Spleen (tissue), 11 donors: ENCODE results near the gene TTC7B. TPM values are rescaled to one million over a fixed set of nuclear protein-coding genes. Genes with fewer than 3 reads are reported as not detected.
A peak's percentile ranks its signal among the peaks of the same experiment; 100 is the strongest.

Experiments used
- DNase-seq: peaks from one replicate; pipeline ENCODE4 v3.0.0-alpha.2; 2020
- H3K27ac ChIP-seq, 8 donors: fragments of 200-600 bp; sonication (generic) in 7 of 8; 1 replicate in 4 of 8; 2 replicates in 4 of 8; pipeline versions ENCODE4 v1.5.0 to v1.8.0; 2016 to 2021; ENCODE audit warnings: inconsistent platforms in 4 of 8, mild to moderate bottlenecking in 4 of 8, moderate library complexity in 1 of 8
- H3K27me3 ChIP-seq, 7 donors: fragments of 200-600 bp; sonication (generic) in 6 of 7; replicated peaks in 1 of 7; 1 replicate in 4 of 7; 2 replicates in 3 of 7; pipeline versions ENCODE4 v1.5.0 to v1.8.0; 2016 to 2021; ENCODE audit warnings: inconsistent platforms in 3 of 7, mild to moderate bottlenecking in 1 of 7
- H3K36me3 ChIP-seq, 6 donors: fragments of 200-600 bp; sonication (generic) in 5 of 6; 1 replicate in 4 of 6; 2 replicates in 2 of 6; pipeline versions ENCODE4 v1.5.0 to v1.8.0; 2016 to 2021; ENCODE audit warnings: inconsistent platforms in 2 of 6
- H3K4me1 ChIP-seq, 6 donors: fragments of 200-600 bp; sonication (generic) in 5 of 6; 1 replicate in 3 of 6; 2 replicates in 3 of 6; pipeline versions ENCODE4 v1.5.0 to v1.8.0; 2016 to 2021; ENCODE audit warnings: inconsistent platforms in 3 of 6
- H3K4me3 ChIP-seq, 8 donors: fragments of 200-600 bp; sonication (generic) in 7 of 8; 1 replicate in 4 of 8; 2 replicates in 4 of 8; pipeline versions ENCODE4 v1.5.0 to v1.8.0; 2016 to 2021; ENCODE audit warnings: inconsistent platforms in 4 of 8, mild to moderate bottlenecking in 4 of 8, moderate library complexity in 2 of 8
- H3K9me3 ChIP-seq, 8 donors: fragments of 200-600 bp; sonication (generic) in 7 of 8; 1 replicate in 4 of 8; 2 replicates in 4 of 8; pipeline versions ENCODE4 v1.5.0 to v1.8.0; 2016 to 2021; ENCODE audit warnings: inconsistent platforms in 4 of 8
- POLR2A ChIP-seq, 3 donors: fragments of 450-650 bp; IDR thresholded peaks; one replicate each; pipeline ENCODE4 v1.5.1; 2017; ENCODE audit warnings: antibody characterized with exemption in 3 of 3, mild to moderate bottlenecking in 1 of 3
- POLR2AphosphoS5 ChIP-seq, 3 donors: sonication (generic); formaldehyde crosslinking; IDR thresholded peaks; one replicate each; pipeline ENCODE4 v1.5.1; 2017; ENCODE audit warnings: antibody characterized with exemption in 3 of 3
- WGBS, 5 donors: extraction: QIAGEN DNeasy Blood & Tissue Kit in 3 of 5; methylation state at CpG; one replicate each; pipeline versions ENCODE4 v1.1.5 to v1.1.7; 2013 to 2018; 5-methylcytosine and 5-hydroxymethylcytosine counted together
- intact Hi-C: fragments of 100-400 bp; cut with DNase I; formaldehyde crosslinking; loops from one replicate; pipeline ENCODE4 v1.15.0; 2023; ENCODE audit warnings: low total_unique reads
- polyA plus RNA-seq, 3 donors: library from polyadenylated mRNA; stranded (reverse); fragments of 200-250 nt; gene quantifications; one replicate each; pipeline ENCODE4 v1.2.1, GENCODE V29; 2013
- total RNA-seq, 7 donors: library from RNA; depleted of rRNA in 3 of 7; stranded (reverse); fragments of >200 nt in 3 of 7; fragmentation: NEBNext Ultra II Directional in 4 of 7; extraction: Animal tissue kit (Norgen Biotek cat#: 25700) in 4 of 7; gene quantifications; one replicate each; pipeline versions ENCODE4 v1.1.0 to v1.2.1, GENCODE V29; 2016 to 2021
- TF ChIP-seq, protein P1 (sequence below), 11 experiments: fragments of 200-600 bp in 7 of 11; fragments of 450-650 bp in 4 of 11; sonication (generic) in 4 of 11; IDR thresholded peaks in 8 of 11; conservative IDR thresholded peaks in 3 of 11; 1 replicate in 7 of 11; 2 replicates in 4 of 11; pipeline versions ENCODE4 v1.4.0 to v1.8.0; 2016 to 2021; ENCODE audit warnings: antibody characterized with exemption in 11 of 11, inconsistent platforms in 4 of 11, mild to moderate bottlenecking in 1 of 11
- donor health status: healthy with polysubstance abuse.
- donor health status: DM: no; HTN: no; CAD: no; lungs with moderate emphysema.
- donor health status: DM: no; HTN: no; CAD: no.
- donor health status: Bipolar disorder and iron deficiency.
- donor health status: healthy.
- donor health status: DM: no; HTN: no; CAD: no.
- donor health status: DM: yes; HTN: yes; CAD: no.

TTC7B gene
- total and polyA plus RNA-seq, 10 donors, result 6.6 to 98.4 (median 62.6) TPM

DNA sequence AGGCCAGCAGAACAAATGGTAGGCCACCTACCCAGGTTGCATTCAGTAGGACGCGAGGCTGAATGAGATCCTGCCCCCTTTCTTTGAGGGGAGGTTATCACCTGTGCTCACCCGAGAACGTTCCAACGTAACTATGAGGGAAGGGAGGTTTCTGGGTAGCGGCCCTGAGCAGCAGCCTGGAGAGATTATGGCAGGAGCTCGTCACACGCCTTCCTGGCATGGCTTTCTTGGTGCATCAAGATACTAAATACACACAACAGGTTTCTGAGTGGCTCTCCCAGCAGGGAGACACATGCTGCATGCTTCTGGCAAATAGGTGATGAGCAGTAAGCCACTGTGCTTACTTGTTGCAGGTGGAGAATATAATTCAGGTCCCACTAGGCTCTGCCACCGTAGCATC, 271.7 kb downstream of the TTC7B start:
- H3K36me3 ChIP-seq, result peaks cover 0 to 32% (median 0%) of the 10 kb centered on the region in 6 donors
- 88 to 96% (median 94%) methylated on average over 9 of the region's 9 CpGs for WGBS, 5 donors
- TF ChIP-seq POLR2A (IDR thresholded peaks at IDR 0.05), result no peak
- TF ChIP-seq POLR2AphosphoS5 (IDR thresholded peaks at IDR 0.05), result no peak
- TF ChIP-seq, protein P1, sequence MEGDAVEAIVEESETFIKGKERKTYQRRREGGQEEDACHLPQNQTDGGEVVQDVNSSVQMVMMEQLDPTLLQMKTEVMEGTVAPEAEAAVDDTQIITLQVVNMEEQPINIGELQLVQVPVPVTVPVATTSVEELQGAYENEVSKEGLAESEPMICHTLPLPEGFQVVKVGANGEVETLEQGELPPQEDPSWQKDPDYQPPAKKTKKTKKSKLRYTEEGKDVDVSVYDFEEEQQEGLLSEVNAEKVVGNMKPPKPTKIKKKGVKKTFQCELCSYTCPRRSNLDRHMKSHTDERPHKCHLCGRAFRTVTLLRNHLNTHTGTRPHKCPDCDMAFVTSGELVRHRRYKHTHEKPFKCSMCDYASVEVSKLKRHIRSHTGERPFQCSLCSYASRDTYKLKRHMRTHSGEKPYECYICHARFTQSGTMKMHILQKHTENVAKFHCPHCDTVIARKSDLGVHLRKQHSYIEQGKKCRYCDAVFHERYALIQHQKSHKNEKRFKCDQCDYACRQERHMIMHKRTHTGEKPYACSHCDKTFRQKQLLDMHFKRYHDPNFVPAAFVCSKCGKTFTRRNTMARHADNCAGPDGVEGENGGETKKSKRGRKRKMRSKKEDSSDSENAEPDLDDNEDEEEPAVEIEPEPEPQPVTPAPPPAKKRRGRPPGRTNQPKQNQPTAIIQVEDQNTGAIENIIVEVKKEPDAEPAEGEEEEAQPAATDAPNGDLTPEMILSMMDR (IDR thresholded peaks at IDR 0.05 in 8 of 11, conservative IDR thresholded peaks at IDR 0.05 in 3 of 11), result no peak

DNA sequence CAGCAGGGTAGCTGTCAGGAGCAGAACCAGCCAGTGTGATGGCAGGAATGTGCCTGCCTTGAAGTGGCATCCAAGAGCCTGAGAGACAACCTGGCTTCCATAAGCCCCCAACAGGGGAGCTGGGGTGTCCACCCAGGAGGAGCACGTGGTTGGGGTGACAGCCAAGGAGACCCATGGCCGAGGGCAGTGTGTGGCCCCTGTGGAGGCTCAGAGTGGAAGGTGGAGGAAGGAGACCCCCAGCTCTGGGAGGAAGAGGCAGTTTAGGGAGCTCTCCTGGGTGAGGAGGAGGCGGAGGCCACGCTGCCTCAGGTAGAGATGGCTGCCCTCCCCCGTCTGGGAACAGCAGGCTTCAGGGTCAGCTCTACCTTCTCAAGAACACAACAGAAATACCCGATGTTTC, 272.4 kb downstream of the TTC7B start:
- Histone ChIP-seq H3K9me3 (no peaks in the 10 kb centered on the region), H3K4me1 (peaks cover 0 to 14% (median 3%) of the 10 kb centered on the region in 6 donors), H3K27ac (no peak overlapping the region), H3K36me3 (peaks cover 0 to 39% (median 0%) of the 10 kb centered on the region in 6 donors), H3K4me3 (no peak overlapping the region), H3K27me3 (no peaks in the 10 kb centered on the region)
- intact Hi-C loops, result no loop called here
- peak; percentile 39 for DNase-seq
- WGBS, 5 donors, result 74 to 92% (median 90%) methylated on average over 4 to 6 of the region's 6 CpGs
- TF ChIP-seq POLR2AphosphoS5 (IDR thresholded peaks at IDR 0.05) (no peak), POLR2A (IDR thresholded peaks at IDR 0.05) (no peak)
- TF ChIP-seq, protein P1 (IDR thresholded peaks at IDR 0.05 in 8 of 11, conservative IDR thresholded peaks at IDR 0.05 in 3 of 11), result no peak

More for the DNA sequence above, 271.7 kb downstream of the TTC7B start:
- Histone ChIP-seq H3K4me3 (no peak overlapping the region), H3K27ac (no peak overlapping the region), H3K9me3 (no peaks in the 10 kb centered on the region), H3K4me1 (peaks cover 0 to 14% (median 3%) of the 10 kb centered on the region in 6 donors), H3K27me3 (no peaks in the 10 kb centered on the region)
- intact Hi-C loops, result no loop called here
- DNase-seq, result peak; percentile 38

DNA sequence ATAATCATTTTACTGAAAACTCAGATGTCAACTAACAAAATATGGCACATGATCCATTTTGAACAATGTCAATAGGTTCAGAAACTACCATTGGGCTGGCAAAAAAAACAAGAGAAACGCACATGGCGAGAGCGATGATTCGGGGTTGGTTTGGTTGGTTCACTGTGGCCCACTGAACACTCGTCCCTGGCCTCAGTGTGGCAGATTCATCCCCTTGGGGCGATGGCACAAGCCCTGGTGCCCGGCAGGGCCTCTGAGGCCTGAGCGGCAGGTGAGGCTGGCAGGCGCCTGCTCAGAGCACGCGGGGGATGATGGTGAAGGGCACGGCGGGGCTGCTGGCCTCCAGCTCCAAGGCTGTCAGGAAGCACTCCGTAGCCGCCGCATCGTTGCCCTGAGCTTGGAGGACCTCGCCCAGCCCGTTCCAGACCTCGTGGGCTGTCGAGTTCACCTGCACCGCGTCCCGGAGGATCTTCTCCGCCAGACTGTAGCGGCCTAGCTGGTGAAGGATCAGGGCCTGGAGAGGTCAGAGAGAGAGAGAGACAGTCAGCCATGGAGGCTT, 275.1 kb downstream of the TTC7B start:
- intact Hi-C loops, result no loop called here
- H3K4me3 ChIP-seq, result no peak overlapping the region
- peaks cover 0 to 33% (median 0%) of the 10 kb centered on the region in 6 donors for H3K36me3 ChIP-seq
- peak in 2 of 3 donors; percentile 42 to 60 for TF ChIP-seq POLR2AphosphoS5 (IDR thresholded peaks at IDR 0.05)
- TF ChIP-seq, protein P1 (IDR thresholded peaks at IDR 0.05 in 8 of 11, conservative IDR thresholded peaks at IDR 0.05 in 3 of 11), result no peak
- no peak for TF ChIP-seq POLR2A (IDR thresholded peaks at IDR 0.05)
- peaks cover 0 to 18% (median 11%) of the 10 kb centered on the region in 6 donors for H3K4me1 ChIP-seq
- H3K9me3 ChIP-seq, result no peaks in the 10 kb centered on the region
- WGBS, 5 donors, result 82 to 94% (median 87%) methylated on average over 8 to 26 of the region's 26 CpGs
- H3K27me3 ChIP-seq, result no peaks in the 10 kb centered on the region
- peak overlapping the region in 4 of 8 donors; percentile 30 to 48 (median 34) for H3K27ac ChIP-seq
- peak; percentile 74 for DNase-seq

DNA sequence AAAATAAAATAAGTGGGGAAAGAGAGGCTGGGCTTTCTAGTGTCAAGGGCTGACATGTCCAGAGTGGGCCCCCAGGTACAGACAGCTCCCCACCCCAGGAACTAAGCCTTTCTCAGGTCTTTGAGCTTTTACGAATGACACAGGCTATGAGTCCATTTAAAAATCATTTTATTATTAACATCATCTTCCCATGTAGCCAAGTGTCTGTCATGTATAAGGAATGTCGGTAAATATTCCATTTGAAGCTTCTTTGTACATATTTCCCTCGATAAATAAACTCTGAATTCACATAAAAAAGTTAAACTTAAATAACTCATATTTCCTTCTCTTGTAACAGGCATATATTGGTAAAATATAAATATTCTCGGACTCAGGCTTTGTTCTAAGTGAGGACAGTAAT, 275.8 kb downstream of the TTC7B start:
- no peak for TF ChIP-seq POLR2A (IDR thresholded peaks at IDR 0.05)
- TF ChIP-seq, protein P1 (IDR thresholded peaks at IDR 0.05 in 8 of 11, conservative IDR thresholded peaks at IDR 0.05 in 3 of 11), result no peak
- no peak for TF ChIP-seq POLR2AphosphoS5 (IDR thresholded peaks at IDR 0.05)
- no peak overlapping the region for H3K4me3 ChIP-seq
- WGBS, 5 donors, result 87 to 96% (median 93%) methylated on average over 4 of the region's 4 CpGs
- H3K27ac ChIP-seq, result no peak overlapping the region
- H3K36me3 ChIP-seq, result peaks cover 0 to 33% (median 0%) of the 10 kb centered on the region in 6 donors
- peaks cover 0 to 19% (median 15%) of the 10 kb centered on the region in 6 donors for H3K4me1 ChIP-seq
- intact Hi-C loops, result no loop called here
- no peaks in the 10 kb centered on the region for H3K9me3 ChIP-seq
- H3K27me3 ChIP-seq, result no peaks in the 10 kb centered on the region
- DNase-seq, result peak; percentile 23
